HG03575 (cell line): ENCODE measurements around the gene NFRKB.
"Not testable (repeated sequence)": the region's sequence is repeated elsewhere in the genome, so short reads cannot be mapped to it uniquely, and the experiment has no call there.

Experiments
- ATAC-seq: cut with Tn5 transposase; IDR thresholded peaks from one replicate; pipeline ENCODE4 v1.9.1; 2021; ENCODE audit not compliant: unreplicated experiment, insufficient number of reproducible peaks, low FRiP score; ENCODE audit errors: extremely low read depth

Gene NFRKB

DNA sequence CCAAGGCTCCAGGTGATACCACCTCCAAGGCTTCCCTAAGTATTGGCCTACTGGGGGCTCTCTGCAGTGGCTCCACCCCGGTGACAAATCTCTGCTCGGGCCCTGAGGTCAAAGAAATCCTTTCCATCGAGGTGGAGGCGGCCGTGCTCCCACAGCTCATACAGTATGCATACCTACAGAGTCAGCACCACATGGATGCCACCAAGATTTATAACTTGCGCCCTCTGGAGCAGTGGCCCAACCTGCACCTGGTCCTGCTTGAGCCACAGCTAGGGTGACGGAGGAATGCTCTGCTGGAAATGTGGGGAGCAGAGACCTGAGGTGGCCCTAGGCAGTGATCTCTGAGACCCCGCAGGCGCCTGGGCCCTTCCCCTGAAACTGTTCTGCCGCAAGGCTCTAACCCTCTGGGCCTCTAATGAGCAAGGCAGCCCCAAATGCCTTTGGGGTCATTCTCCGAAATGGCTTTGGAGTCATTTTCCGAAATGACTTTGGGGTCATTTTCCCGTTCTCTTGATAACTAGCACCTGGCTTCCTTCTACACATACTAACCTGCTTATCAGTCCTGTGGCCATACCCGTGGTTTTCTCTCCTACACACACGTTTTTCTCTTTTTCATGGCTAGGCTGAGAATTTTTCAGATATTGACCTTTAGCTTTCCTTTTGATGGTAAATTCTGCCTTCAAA lies 45.8 kb downstream of the NFRKB start:
- no peak for ATAC-seq

DNA sequence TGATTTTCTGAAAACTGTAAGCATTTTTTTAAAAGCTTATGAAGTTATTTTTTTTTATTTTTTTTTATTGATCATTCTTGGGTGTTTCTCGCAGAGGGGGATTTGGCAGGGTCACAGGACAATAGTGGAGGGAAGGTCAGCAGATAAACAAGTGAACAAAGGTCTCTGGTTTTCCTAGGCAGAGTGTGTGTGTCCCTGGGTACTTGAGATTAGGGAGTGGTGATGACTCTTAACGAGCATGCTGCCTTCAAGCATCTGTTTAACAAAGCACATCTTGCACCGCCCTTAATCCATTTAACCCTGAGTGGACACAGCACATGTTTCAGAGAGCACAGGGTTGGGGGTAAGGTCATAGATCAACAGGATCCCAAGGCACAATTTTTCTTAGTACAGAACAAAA lies 48.0 kb downstream of the NFRKB start:
- ATAC-seq = not testable (repeated sequence)

DNA sequence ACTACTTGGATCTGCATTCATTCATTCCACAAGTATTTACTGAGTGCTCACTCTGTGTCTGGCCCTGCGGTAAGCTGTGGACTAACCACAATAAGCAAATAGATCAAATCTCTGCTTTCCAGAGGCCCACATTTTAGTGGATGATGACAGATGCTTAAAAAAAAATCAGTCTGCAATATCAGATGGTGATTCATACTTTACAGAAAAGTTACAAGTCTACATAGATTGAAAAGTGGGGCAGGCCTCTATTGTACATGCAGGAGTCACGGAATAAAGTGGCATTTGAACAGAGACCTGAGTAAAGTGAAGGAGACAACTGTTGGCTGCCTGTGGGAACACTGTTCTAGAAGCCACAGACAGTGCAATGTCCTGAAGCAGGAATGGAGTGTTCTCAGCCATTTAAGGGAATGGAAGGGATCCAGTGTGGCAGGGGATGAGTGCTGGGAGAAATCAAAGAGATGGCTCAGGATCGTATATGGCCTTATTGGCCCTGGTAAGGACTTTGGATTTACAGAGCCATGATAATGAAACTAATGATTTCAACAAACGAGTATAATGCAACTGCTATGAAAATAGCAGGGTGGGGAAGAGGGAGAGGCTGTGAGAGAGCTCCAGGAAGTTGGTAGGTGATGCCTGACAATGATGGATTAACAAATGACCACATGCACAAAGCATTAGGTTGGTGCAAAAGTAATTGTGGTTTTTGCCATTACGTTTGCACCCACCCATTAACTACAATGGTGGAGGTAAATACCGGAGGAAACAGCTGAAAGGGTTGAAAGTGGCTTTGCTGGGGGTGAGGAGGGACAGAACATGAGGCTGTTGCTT lies 48.7 kb downstream of the NFRKB start:
- no peak for ATAC-seq
